Measurements from ENCODE around the gene SIX2. TPM values are rescaled to one million over a fixed set of nuclear protein-coding genes. Genes with fewer than 3 reads are reported as not detected.

SIX2 gene
- total RNA-seq, 2 experiments from 2014 or later, result not detected

DNA sequence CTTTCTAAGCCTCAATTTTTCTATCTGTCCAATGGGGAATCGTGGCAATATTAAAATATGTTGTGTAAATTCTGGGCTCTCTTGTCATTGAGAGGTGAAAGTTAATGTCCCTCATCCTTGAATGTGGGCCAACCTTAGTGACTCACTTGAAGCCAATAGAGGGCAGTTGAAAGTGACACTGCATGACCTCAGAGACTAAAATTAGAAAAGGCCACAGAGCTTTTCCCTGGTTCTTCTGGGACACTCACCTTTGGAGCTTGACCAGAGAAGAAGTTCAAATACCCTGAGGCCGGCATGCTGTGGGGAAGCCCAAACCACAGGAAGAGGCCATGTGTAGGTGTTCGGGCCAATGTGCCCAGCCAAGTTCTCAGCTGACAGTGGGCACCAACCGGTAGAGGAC, 24.1 kb upstream of the SIX2 start:
- no peaks in the 10 kb centered on the region for H3K36me3 Mint-ChIP-seq
- no peaks in the 10 kb centered on the region for H3K4me1 Mint-ChIP-seq
- DNase-seq (no peak), ATAC-seq (ENCODE audit: low read depth) (no peak)
- no peak overlapping the region for H3K27ac Mint-ChIP-seq
- H3K27me3 Mint-ChIP-seq, result peaks cover 8% of the 10 kb centered on the region
- H3K4me3 Mint-ChIP-seq, result no peak overlapping the region
- H3K9me3 Mint-ChIP-seq, result no peaks in the 10 kb centered on the region
- POLR2A ChIA-PET, result no interaction called here

DNA sequence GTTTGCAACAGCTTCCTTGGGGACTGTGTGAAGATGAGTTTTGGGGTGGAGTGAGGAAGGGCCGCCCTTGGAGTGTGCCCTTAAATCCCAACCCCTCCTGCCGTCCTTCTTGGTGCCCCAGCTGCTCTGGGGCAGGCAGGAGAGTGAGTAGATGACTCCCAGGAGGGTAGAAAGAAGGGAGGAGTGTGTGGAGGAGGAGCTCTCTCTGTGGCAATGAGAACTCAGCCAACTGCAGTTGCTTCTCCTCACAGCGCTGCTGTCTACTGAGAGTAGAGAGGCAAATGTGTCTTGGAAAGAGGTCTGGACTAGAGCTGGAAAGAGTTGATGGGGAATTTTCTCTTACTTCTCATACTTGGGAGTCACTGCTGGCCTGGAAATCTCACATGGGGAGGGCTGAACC, 21.8 kb upstream of the SIX2 start:
- H3K4me3 Mint-ChIP-seq, result no peak overlapping the region
- no peaks in the 10 kb centered on the region for H3K9me3 Mint-ChIP-seq
- no peaks in the 10 kb centered on the region for H3K36me3 Mint-ChIP-seq
- DNase-seq (no peak), ATAC-seq (ENCODE audit: low read depth) (no peak)
- H3K27ac Mint-ChIP-seq, result no peak overlapping the region
- H3K27me3 Mint-ChIP-seq, result peaks cover 10% of the 10 kb centered on the region
- no peaks in the 10 kb centered on the region for H3K4me1 Mint-ChIP-seq
- POLR2A ChIA-PET, result no interaction called here

DNA sequence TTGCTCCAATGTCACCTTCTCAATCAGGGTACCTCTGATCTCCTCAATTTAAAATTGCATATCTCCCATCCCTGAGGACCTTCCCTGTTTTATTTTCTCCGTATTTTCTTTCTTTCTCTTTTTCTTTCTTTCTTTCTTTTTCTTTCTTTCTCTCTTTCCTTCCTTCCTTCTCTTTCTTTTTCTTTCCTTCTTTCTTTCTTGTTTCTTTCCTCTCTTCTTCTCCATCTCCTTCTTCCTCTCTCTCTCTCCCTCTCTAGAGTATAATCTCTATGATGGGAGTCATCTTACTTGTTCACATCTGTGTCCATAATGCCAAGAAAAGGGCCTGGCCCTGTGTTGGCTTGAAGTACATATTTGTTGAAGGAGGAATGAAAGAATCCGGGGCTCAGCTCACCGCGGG, 21.3 kb upstream of the SIX2 start:
- H3K27ac Mint-ChIP-seq, result no peak overlapping the region
- ATAC-seq (ENCODE audit: low read depth), result no peak

DNA sequence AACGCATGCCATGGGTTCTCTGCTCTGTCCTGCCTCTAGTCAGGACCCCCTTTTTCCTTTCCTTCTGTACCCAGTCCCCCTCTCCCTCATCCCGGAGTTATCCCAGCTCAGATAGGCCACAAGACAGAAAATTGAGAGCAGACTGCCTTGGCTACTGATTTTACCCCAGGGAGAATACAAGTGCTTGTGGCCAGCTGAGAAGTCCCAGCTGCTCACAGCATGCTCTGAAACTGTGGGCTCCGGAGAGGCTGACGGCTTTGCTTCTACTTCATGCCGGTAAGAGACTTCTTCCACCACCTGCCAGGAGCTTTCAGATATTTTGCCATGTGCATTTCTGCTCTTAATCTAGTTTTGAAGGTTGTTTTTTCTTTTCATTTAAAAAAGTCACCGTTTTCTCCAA, 20.0 kb upstream of the SIX2 start:
- ATAC-seq (ENCODE audit: low read depth), result no peak
- POLR2A ChIA-PET, result no interaction called here
- Mint-ChIP-seq H3K36me3 (no peaks in the 10 kb centered on the region), H3K27me3 (peaks cover 16% of the 10 kb centered on the region), H3K27ac (no peak overlapping the region), H3K4me1 (peaks cover 2% of the 10 kb centered on the region), H3K4me3 (no peak overlapping the region), H3K9me3 (no peaks in the 10 kb centered on the region)
- no peak for DNase-seq

More for the DNA sequence above, 21.3 kb upstream of the SIX2 start:
- DNase-seq, result no peak
- Mint-ChIP-seq H3K36me3 (no peaks in the 10 kb centered on the region), H3K27me3 (peaks cover 12% of the 10 kb centered on the region), H3K4me3 (no peak overlapping the region), H3K4me1 (no peaks in the 10 kb centered on the region), H3K9me3 (no peaks in the 10 kb centered on the region)
- POLR2A ChIA-PET, result no interaction called here

DNA sequence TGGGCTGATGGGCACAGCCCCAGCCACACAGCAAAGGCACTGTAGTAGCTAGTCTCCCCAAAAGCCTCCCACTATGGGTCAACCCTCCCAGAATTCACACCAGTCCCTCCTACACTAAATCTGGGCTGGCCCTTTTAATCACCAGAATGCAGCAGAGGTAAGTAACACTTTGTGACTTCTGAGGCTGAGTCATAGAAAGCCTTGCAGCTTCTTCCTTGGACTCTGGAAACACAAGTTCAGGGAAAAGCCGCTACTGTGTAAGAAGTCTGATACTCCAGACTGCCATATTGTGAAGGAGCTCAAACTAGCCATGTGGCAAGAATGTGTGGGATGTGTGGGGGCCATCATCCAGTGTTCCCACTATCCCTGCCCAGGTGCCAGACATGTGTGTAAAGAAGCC, 19.0 kb upstream of the SIX2 start:
- no peak overlapping the region for H3K27ac Mint-ChIP-seq
- no peaks in the 10 kb centered on the region for H3K36me3 Mint-ChIP-seq
- H3K4me3 Mint-ChIP-seq, result no peak overlapping the region
- no peak for DNase-seq
- POLR2A ChIA-PET, result no interaction called here
- H3K4me1 Mint-ChIP-seq, result peaks cover 2% of the 10 kb centered on the region
- peaks cover 16% of the 10 kb centered on the region for H3K27me3 Mint-ChIP-seq
- ATAC-seq (ENCODE audit: low read depth), result no peak
- no peaks in the 10 kb centered on the region for H3K9me3 Mint-ChIP-seq

DNA sequence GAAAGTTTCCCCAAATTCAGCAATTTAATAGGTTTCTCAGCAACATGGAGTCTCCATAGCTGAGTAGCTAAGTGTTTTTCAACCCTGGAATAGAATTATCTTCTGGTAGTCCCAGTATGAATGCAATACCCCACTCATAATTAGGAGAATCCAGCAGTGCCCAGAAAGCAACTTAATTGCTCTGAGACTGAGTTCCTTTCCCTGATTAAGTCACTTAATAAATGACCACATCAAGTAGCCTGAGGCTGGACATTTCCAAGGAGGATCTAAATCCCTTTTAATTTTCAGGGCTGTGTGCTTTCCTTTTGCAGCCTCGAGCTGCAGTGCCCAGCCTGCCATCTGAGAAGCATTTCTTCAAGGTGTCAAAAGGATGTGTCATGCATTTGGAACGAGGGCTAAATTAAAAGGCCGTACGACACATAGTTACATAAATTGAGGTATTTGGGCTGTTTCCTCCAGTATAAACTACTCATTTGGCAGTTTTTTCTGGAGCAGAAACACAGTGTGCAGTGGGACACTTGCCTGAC, 17.7 kb upstream of the SIX2 start:
- Mint-ChIP-seq H3K27ac (no peak overlapping the region), H3K4me1 (peaks cover 2% of the 10 kb centered on the region), H3K36me3 (no peaks in the 10 kb centered on the region), H3K27me3 (peaks cover 16% of the 10 kb centered on the region), H3K9me3 (no peaks in the 10 kb centered on the region), H3K4me3 (no peak overlapping the region)
- DNase-seq (no peak), ATAC-seq (ENCODE audit: low read depth) (no peak)
- POLR2A ChIA-PET, result no interaction called here

DNA sequence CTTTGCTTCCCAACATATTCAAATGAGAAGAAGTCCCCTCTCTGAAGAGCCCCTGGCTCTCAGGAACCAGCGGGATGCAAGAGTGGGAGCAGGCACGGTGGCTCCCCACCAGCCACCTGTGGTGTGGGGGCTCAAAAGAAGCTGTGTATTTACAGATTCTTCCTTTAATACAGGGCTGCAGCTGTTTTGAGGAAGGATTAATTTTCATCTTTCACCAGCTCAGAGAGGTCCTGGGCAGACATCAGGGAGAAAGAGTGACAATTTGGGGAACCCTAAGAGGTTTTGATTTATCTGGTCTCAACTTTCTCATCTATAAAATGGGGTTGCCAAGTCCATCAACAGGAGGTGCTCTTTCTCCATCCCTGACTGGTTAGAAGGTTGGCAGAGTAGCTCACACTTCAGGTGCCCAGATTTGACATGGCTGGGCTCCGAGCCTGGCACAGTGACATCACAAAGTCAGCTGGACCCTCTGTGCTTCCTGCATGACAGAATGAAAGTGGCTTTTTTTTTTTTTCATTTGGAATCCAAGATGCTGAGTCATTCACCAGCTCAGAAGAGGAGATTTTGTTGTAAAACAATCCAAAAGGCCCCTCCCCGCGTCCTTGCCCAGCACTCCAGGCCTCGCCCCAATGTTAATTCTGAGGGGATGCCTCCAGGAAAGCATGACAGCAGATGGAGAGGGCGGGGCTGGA, 15.5 kb upstream of the SIX2 start:
- H3K27me3 Mint-ChIP-seq, result peaks cover 22% of the 10 kb centered on the region
- H3K36me3 Mint-ChIP-seq, result no peaks in the 10 kb centered on the region
- no peak for ATAC-seq (ENCODE audit: low read depth)
- no peak overlapping the region for H3K27ac Mint-ChIP-seq
- POLR2A ChIA-PET, result no interaction called here
- DNase-seq, result no peak
- peaks cover 2% of the 10 kb centered on the region for H3K4me1 Mint-ChIP-seq
- H3K9me3 Mint-ChIP-seq, result no peaks in the 10 kb centered on the region
- H3K4me3 Mint-ChIP-seq, result no peak overlapping the region

DNA sequence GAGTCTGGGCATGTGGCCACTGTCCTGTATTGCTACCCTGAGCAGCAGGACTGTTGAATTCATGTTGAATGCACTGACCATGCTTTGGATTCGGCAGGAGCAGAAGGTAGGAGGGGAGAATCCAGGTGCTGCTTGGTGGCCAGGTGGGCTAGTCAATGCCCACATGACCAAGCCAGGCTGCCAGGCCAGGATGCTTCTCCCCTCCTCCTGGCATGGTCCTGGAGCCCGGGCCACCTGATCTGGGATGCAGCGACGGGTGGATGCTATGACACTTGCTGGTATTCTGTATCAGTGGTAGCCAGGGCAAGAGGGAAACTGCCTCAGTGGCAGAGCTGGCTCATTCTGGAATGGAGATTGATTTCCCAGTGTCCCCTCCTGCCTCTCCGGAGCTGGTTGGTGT, 14.8 kb upstream of the SIX2 start:
- POLR2A ChIA-PET, result no interaction called here
- no peak overlapping the region for H3K4me3 Mint-ChIP-seq
- ATAC-seq (ENCODE audit: low read depth) (no peak), DNase-seq (no peak)
- H3K27me3 Mint-ChIP-seq, result peaks cover 24% of the 10 kb centered on the region
- no peak overlapping the region for H3K27ac Mint-ChIP-seq
- H3K4me1 Mint-ChIP-seq, result peaks cover 2% of the 10 kb centered on the region
- H3K9me3 Mint-ChIP-seq, result no peaks in the 10 kb centered on the region
- no peaks in the 10 kb centered on the region for H3K36me3 Mint-ChIP-seq

DNA sequence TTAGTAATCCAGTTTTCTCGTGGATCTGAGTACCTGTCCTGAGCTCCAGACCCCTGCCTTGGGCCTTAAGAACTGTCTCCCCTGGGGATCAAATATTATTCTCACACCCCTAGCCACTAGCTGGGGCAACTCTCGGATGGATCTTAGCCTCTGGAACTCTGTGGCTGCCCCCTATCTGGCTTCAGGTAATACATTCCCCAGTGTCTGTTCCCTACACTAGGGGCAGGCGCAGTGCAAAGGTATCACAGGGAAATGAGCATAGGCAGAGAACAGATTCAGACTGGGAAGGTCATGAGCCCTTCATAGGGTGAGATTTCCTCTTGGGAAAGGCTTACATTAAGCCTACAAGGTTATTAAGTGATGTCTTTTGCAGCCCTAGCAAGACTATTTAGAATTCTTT, 11.2 kb upstream of the SIX2 start:
- DNase-seq (no peak), ATAC-seq (ENCODE audit: low read depth) (no peak)
- H3K27me3 Mint-ChIP-seq, result peaks cover 45% of the 10 kb centered on the region
- no peaks in the 10 kb centered on the region for H3K9me3 Mint-ChIP-seq
- no peak overlapping the region for H3K27ac Mint-ChIP-seq
- H3K36me3 Mint-ChIP-seq, result no peaks in the 10 kb centered on the region
- H3K4me3 Mint-ChIP-seq, result no peak overlapping the region
- H3K4me1 Mint-ChIP-seq, result peaks cover 2% of the 10 kb centered on the region
- POLR2A ChIA-PET, result no interaction called here

DNA sequence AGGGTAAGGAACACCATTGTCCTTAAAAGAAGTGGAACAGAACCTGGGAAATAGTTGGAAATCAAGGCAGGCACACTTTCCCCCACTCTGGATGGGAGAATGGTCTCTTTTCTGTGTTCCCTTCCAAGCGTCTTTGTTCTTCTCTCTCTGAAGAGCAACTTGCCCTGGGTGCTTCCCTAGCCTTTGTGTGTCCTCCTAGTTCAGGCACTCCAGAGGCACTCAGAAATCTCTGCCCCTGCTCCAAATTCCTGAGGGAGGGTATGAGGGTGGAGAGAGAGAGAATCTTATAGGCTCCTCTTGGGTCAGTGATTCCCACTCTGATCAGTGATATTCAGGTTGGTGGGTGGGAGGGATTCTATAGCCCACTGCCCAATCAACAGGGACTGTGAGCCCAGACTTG, 8.8 kb upstream of the SIX2 start:
- Mint-ChIP-seq H3K9me3 (no peaks in the 10 kb centered on the region), H3K4me1 (no peaks in the 10 kb centered on the region), H3K4me3 (no peak overlapping the region), H3K36me3 (no peaks in the 10 kb centered on the region), H3K27ac (no peak overlapping the region), H3K27me3 (peaks cover 55% of the 10 kb centered on the region)
- POLR2A ChIA-PET, result no interaction called here
- no peak for DNase-seq
- ATAC-seq (ENCODE audit: low read depth), result no peak

DNA sequence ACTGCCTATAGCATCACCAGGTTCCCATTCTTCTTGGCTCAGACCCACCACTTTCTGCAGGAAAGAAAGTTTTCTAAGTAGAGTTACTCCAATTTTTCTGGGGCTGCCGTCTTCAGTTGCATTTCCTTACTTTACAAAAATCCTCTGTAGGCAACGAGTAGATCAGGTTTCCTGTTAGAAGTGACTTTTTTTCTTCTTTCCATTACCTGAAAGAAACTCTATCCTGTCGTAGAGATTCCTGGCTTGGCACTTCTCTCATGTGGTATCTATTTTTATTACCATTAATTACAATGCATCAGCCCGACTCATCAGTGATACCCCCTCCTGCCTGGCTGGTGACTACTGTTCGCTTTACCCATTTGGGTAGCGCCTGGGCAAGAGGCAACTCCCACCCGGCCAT, 5.6 kb upstream of the SIX2 start:
- DNase-seq (no peak), ATAC-seq (ENCODE audit: low read depth) (no peak)
- POLR2A ChIA-PET, result no interaction called here
- H3K27ac Mint-ChIP-seq, result no peak overlapping the region
- no peaks in the 10 kb centered on the region for H3K4me1 Mint-ChIP-seq
- H3K9me3 Mint-ChIP-seq, result no peaks in the 10 kb centered on the region
- H3K36me3 Mint-ChIP-seq, result no peaks in the 10 kb centered on the region
- H3K4me3 Mint-ChIP-seq, result no peak overlapping the region
- H3K27me3 Mint-ChIP-seq, result peaks cover 77% of the 10 kb centered on the region

DNA sequence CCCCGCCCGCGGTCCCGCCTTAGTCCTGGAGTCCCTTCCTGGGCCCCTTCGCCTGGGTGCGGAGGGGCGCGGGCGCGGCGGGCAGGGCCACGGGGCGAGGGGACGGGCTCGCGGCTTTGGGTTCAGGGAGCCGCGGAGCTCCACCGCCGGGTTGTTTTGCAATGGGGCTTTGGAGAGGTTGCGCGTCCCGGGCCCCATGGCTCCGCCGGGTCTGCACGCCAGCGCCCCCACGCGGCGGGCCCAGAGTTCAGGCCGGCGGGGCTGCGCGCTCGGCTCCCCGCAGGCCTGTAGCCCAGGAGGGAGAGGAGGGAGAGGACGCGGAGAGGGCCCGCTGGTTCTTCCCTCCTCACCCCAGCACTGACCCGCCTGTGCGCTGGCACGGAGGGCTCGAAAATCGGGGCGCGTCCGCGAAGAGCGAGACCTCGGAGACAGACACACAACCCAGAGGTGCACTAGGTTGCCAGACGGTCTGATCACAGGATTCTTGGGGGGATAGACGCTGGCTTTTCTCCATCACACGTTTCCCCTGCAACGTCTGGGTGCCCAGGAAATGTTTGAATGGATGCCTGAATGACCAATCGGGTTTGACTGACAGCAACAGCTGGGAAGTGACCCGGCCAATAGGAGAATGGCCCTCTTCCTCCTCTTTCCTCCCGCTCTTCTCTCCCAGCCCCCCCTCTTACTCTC, 4.9 kb upstream of the SIX2 start:
- peak; percentile 69 for ATAC-seq (ENCODE audit: low read depth)
- peaks cover 79% of the 10 kb centered on the region for H3K27me3 Mint-ChIP-seq

DNA sequence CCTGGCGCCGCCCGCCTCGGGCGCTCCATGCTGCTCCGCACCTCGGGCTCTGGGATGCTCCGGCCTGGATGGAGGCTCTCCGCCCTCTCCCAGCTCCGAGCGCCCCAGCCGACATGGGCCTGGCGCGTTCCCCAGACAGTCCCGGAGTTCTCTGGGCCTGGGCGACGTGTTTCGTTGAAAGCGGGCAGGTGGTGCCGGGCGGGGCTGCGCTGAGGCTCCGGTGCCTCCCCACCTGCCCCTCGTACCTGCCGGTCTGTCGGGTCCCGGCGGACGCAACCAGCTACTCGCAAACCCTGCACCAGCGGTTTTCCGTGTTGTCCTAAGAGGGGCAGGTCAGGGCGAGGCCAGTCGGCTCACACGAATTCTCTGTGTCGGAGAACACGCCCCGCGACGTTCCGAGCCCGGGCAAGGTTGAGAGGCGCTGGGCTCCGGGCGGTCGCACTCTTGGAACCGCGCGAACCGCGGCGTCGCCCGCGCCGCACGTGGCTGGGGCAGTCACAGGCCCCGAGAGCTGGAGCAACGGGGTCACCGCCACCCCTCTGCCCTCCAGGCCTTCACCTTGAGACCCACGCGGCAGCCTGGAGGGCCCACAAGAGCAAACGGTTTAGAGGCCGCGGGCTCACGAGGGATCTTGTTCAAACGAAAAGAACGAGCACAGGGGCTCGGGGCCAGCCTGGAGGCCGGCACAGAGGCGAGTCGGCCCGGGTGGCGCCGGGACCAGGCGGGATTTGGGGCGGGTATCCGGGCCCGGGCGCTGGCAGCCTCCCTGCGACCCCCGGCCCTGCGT, 4.2 kb upstream of the SIX2 start:
- no peak for ATAC-seq (ENCODE audit: low read depth)
- POLR2A ChIA-PET, result interaction anchor here (0.6 kb wide), 1 partner anchor 137 kb away, joined by 3 read pairs; no protein-coding TSS in a partner anchor
- DNase-seq, result peak; percentile 42
- peaks cover 5% of the 10 kb centered on the region for H3K4me1 Mint-ChIP-seq
- no peaks in the 10 kb centered on the region for H3K9me3 Mint-ChIP-seq
- no peak overlapping the region for H3K4me3 Mint-ChIP-seq
- no peaks in the 10 kb centered on the region for H3K36me3 Mint-ChIP-seq
- H3K27me3 Mint-ChIP-seq, result peaks cover 77% of the 10 kb centered on the region
- no peak overlapping the region for H3K27ac Mint-ChIP-seq

More for the DNA sequence above, 4.9 kb upstream of the SIX2 start:
- Mint-ChIP-seq H3K4me1 (peaks cover 2% of the 10 kb centered on the region), H3K27ac (no peak overlapping the region), H3K4me3 (no peak overlapping the region), H3K9me3 (no peaks in the 10 kb centered on the region), H3K36me3 (no peaks in the 10 kb centered on the region)
- peak; percentile 72 for DNase-seq
- POLR2A ChIA-PET, result no interaction called here

Data from activated naive CD8-positive, alpha-beta T cell treated with anti-CD3 and anti-CD28 coated beads, Interleukin-2, amount 10 ng/mL, durations not matched to agents 7 days and 5 days (primary cell).